GM23248 (cell line): ENCODE measurements around the gene SVEP1. TPM values are rescaled to one million over a fixed set of nuclear protein-coding genes. Genes with fewer than 3 reads are reported as not detected.
"Not testable (repeated sequence)": the region's sequence is repeated elsewhere in the genome, so short reads cannot be mapped to it uniquely, and the experiment has no call there.

Experiments used
- DNase-seq: peaks from one replicate; pipeline ENCODE4 v3.0.0-alpha.2; 2015
- H2AFZ ChIP-seq: fragments of 200-600 bp; sonication (generic); 2 replicates; pipeline ENCODE4 v1.6.1; 2016; ENCODE audit warnings: antibody characterized with exemption
- H3F3A ChIP-seq: fragments of 200-600 bp; sonication (generic); 2 replicates; pipeline ENCODE4 v1.6.1; 2016; ENCODE audit warnings: mild to moderate bottlenecking, antibody characterized with exemption, mixed run types; ENCODE audit not compliant: insufficient read depth
- H3K27ac ChIP-seq: fragments of 200-600 bp; sonication (generic); 2 replicates; pipeline ENCODE4 v1.5.1; 2016; ENCODE audit warnings: mild to moderate bottlenecking
- H3K27me3 ChIP-seq: fragments of 200-600 bp; sonication (generic); replicated peaks from 2 replicates; pipeline ENCODE4 v1.6.1; 2016; ENCODE audit warnings: mild to moderate bottlenecking; ENCODE audit not compliant: insufficient read depth
- H3K36me3 ChIP-seq: fragments of 200-600 bp; sonication (generic); 2 replicates; pipeline ENCODE4 v1.6.1; 2016; ENCODE audit warnings: low read depth, mild to moderate bottlenecking
- H3K4me1 ChIP-seq: fragments of 200-600 bp; sonication (generic); 2 replicates; pipeline ENCODE4 v1.6.1; 2016; ENCODE audit warnings: mild to moderate bottlenecking; ENCODE audit not compliant: insufficient read depth
- H3K4me2 ChIP-seq: fragments of 200-600 bp; sonication (generic); one replicate; pipeline ENCODE4 v1.6.1; 2016; ENCODE audit warnings: mild to moderate bottlenecking; ENCODE audit not compliant: unreplicated experiment
- H3K4me3 ChIP-seq: fragments of 200-600 bp; sonication (generic); 2 replicates; pipeline ENCODE4 v1.5.1; 2016; ENCODE audit warnings: mild to moderate bottlenecking
- H3K79me2 ChIP-seq: fragments of 200-600 bp; sonication (generic); 2 replicates; pipeline ENCODE4 v1.6.1; 2016; ENCODE audit warnings: mild to moderate bottlenecking; ENCODE audit not compliant: insufficient read depth
- H3K9ac ChIP-seq: fragments of 200-600 bp; sonication (generic); 2 replicates; pipeline ENCODE4 v1.6.1; 2016; ENCODE audit warnings: mild to moderate bottlenecking
- H3K9me2 ChIP-seq: fragments of 200-600 bp; sonication (generic); 2 replicates; pipeline ENCODE4 v1.6.1; 2016; ENCODE audit warnings: mixed run types, mild to moderate bottlenecking, moderate library complexity; ENCODE audit not compliant: insufficient read depth
- H3K9me3 ChIP-seq: fragments of 200-600 bp; sonication (generic); one replicate; pipeline ENCODE4 v1.6.1; 2017; ENCODE audit warnings: low read depth
- H4K20me1 ChIP-seq: fragments of 200-600 bp; sonication (generic); 2 replicates; pipeline ENCODE4 v1.6.0; 2016; ENCODE audit not compliant: insufficient read depth
- EZH2 ChIP-seq: fragments of 200-600 bp; sonication (generic); IDR thresholded peaks from 2 replicates; pipeline ENCODE4 v1.6.1; 2018; ENCODE audit warnings: antibody characterized with exemption, mild to moderate bottlenecking; ENCODE audit not compliant: insufficient read depth, poor library complexity, severe bottlenecking
- EZH2phosphoT487 ChIP-seq: fragments of 200-600 bp; sonication (generic); IDR thresholded peaks from 2 replicates; pipeline ENCODE4 v1.6.1; 2018; ENCODE audit warnings: antibody characterized with exemption, moderate library complexity, mild to moderate bottlenecking, low read depth; ENCODE audit not compliant: insufficient read depth
- WGBS, 2 experiments: methylation state at CpG; one replicate each; pipeline ENCODE4 v1.1.6; 2015 to 2017; ENCODE audit warnings: low lambda C conversion rate in 2 of 2, low coverage in 1 of 2; ENCODE audit errors: missing lambda C conversion rate in 2 of 2; 5-methylcytosine and 5-hydroxymethylcytosine counted together
- in situ Hi-C: fragments of 300-500 bp; cut with MboI; formaldehyde crosslinking; loops from 2 replicates; pipeline ENCODE4 v1.15.0; 2020
- polyA plus RNA-seq: library from polyadenylated mRNA; unstranded; fragments of >200 nt; fragmentation: Nextera tagmentation; extraction: Ambion mirVana; gene quantifications from 2 replicates; pipeline ENCODE4 v1.2.1, GENCODE V29; 2016
- total RNA-seq: library from RNA; depleted of rRNA; stranded (reverse); fragments of >200 nt; shearing (Covaris generic); gene quantifications from 2 replicates; pipeline ENCODE4 v1.2.3, GENCODE V29; 2014

The SVEP1 gene
- total and polyA plus RNA-seq, 2 experiments from 2014 or later, result 13.6 to 47.3 TPM

- peaks cover 48% of the 10 kb centered on the region for H3K36me3 ChIP-seq
- 81 to 83% methylated on average over 9 of the region's 9 CpGs for WGBS, 2 experiments
These were observed 173.6 kb downstream of the SVEP1 start for GRCh38 chr9:110405858-110406443.

GRCh38 chr9:110404473-110404872 is 175.1 kb downstream of the SVEP1 start:
- TF ChIP-seq EZH2phosphoT487, result no peak
- no peak for TF ChIP-seq EZH2
- Histone ChIP-seq H3K27me3 (no peaks in the 10 kb centered on the region), H4K20me1 (no peaks in the 10 kb centered on the region), H3F3A (no peaks in the 10 kb centered on the region), H2AFZ (no peak overlapping the region), H3K79me2 (no peaks in the 10 kb centered on the region), H3K9me2 (no peaks in the 10 kb centered on the region), H3K27ac (no peak overlapping the region), H3K36me3 (peaks cover 51% of the 10 kb centered on the region; the same call in 1 of the 2 replicates), H3K4me3 (no peak overlapping the region), H3K9me3 (no peaks in the 10 kb centered on the region), H3K4me1 (no peaks in the 10 kb centered on the region), H3K4me2 (no peak overlapping the region), H3K9ac (no peak overlapping the region)
- WGBS, 2 experiments, result 94 to 97% methylated on average over 4 of the region's 4 CpGs
- in situ Hi-C loops, result no loop called here
- no peak for DNase-seq

More at GRCh38 chr9:110405858-110406443, 173.6 kb downstream of the SVEP1 start:
- Histone ChIP-seq H3K9me2 (no peaks in the 10 kb centered on the region), H3K27me3 (no peaks in the 10 kb centered on the region), H3K4me1 (no peaks in the 10 kb centered on the region), H3K4me3 (no peak overlapping the region), H3K9me3 (no peaks in the 10 kb centered on the region), H3K4me2 (no peak overlapping the region), H3K79me2 (no peaks in the 10 kb centered on the region), H3K27ac (no peak overlapping the region), H4K20me1 (no peaks in the 10 kb centered on the region), H3F3A (no peaks in the 10 kb centered on the region), H3K9ac (no peak overlapping the region), H2AFZ (no peak overlapping the region)
- no peak for TF ChIP-seq EZH2
- no peak for TF ChIP-seq EZH2phosphoT487
- DNase-seq, result no peak
- in situ Hi-C loops, result no loop called here

GRCh38 chr9:110399983-110400382 is 179.6 kb downstream of the SVEP1 start:
- WGBS, 2 experiments, result 96 to 97% methylated on average over 4 of the region's 4 CpGs
- no peak for DNase-seq
- Histone ChIP-seq H4K20me1 (no peaks in the 10 kb centered on the region), H3K4me2 (no peak overlapping the region), H3K9me2 (no peaks in the 10 kb centered on the region), H3K79me2 (no peaks in the 10 kb centered on the region), H3K4me3 (no peak overlapping the region), H3K27me3 (no peaks in the 10 kb centered on the region), H2AFZ (no peak overlapping the region), H3K9me3 (no peaks in the 10 kb centered on the region), H3K4me1 (no peaks in the 10 kb centered on the region), H3K9ac (no peak overlapping the region), H3K27ac (no peak overlapping the region), H3K36me3 (peaks cover 37% of the 10 kb centered on the region; the same call in 1 of the 2 replicates), H3F3A (no peaks in the 10 kb centered on the region)
- TF ChIP-seq EZH2, result no peak
- no peak for TF ChIP-seq EZH2phosphoT487
- in situ Hi-C loops, result no loop called here

GRCh38 chr9:110398992-110399391 is 180.5 kb downstream of the SVEP1 start:
- H3K9ac ChIP-seq, H3K9me2 ChIP-seq, H4K20me1 ChIP-seq, H3F3A ChIP-seq, H3K4me3 ChIP-seq, H3K9me3 ChIP-seq, H3K4me1 ChIP-seq, H2AFZ ChIP-seq, H3K4me2 ChIP-seq, H3K79me2 ChIP-seq, H3K27me3 ChIP-seq, H3K27ac ChIP-seq, DNase-seq, in situ Hi-C loops: not testable (repeated sequence)
- H3K36me3 ChIP-seq, result peaks cover 31% of the 10 kb centered on the region; the same call in 1 of the 2 replicates
- 60 to 73% methylated on average over 1 to 2 of the region's 2 CpGs for WGBS, 2 experiments
